Smooth muscle cell (in vitro differentiated cells): ENCODE measurements around the gene S100G. TPM values are rescaled to one million over a fixed set of nuclear protein-coding genes. Genes with fewer than 3 reads are reported as not detected.

Experiments
- DNase-seq: peaks from one replicate; lab custom pipeline; 2025; ENCODE audit not compliant: unreplicated experiment; lab: John Stamatoyannopoulos, UW
- H2AFZ ChIP-seq: fragments of 200-600 bp; sonication (generic); 2 replicates; pipeline ENCODE4 v1.6.0; 2016; ENCODE audit warnings: antibody characterized with exemption, low read depth, mild to moderate bottlenecking
- H3F3A ChIP-seq: fragments of 200-600 bp; sonication (generic); 2 replicates; pipeline ENCODE4 v1.6.0; 2017; ENCODE audit warnings: antibody characterized with exemption, low read depth
- H3K27ac ChIP-seq: fragments of 200-600 bp; sonication (generic); 2 replicates; pipeline ENCODE4 v1.5.1; 2016; ENCODE audit warnings: low read depth, mild to moderate bottlenecking
- H3K27me3 ChIP-seq: fragments of 200-600 bp; sonication (generic); 2 replicates; pipeline ENCODE4 v1.6.1; 2016; ENCODE audit warnings: low read depth, mild to moderate bottlenecking
- H3K36me3 ChIP-seq: fragments of 200-600 bp; sonication (generic); 2 replicates; pipeline ENCODE4 v1.5.1; 2016; ENCODE audit warnings: low read depth
- H3K4me1 ChIP-seq: fragments of 200-600 bp; sonication (generic); 2 replicates; pipeline ENCODE4 v1.5.1; 2016; ENCODE audit warnings: low read depth
- H3K4me2 ChIP-seq: fragments of 200-600 bp; sonication (generic); 2 replicates; pipeline ENCODE4 v1.6.0; 2016; ENCODE audit warnings: mild to moderate bottlenecking
- H3K4me3 ChIP-seq: fragments of 200-600 bp; sonication (generic); 2 replicates; pipeline ENCODE4 v1.5.1; 2016; ENCODE audit warnings: mild to moderate bottlenecking
- H3K79me2 ChIP-seq: fragments of 200-600 bp; sonication (generic); 2 replicates; pipeline ENCODE4 v1.6.0; 2016; ENCODE audit warnings: low read depth, mild to moderate bottlenecking
- H3K9ac ChIP-seq: fragments of 200-600 bp; sonication (generic); 2 replicates; pipeline ENCODE4 v1.6.0; 2016; ENCODE audit warnings: low read depth
- H3K9me3 ChIP-seq: fragments of 200-600 bp; sonication (generic); replicated peaks from 2 replicates; pipeline ENCODE4 v1.5.1; 2016; ENCODE audit warnings: low read depth
- H4K20me1 ChIP-seq: fragments of 200-600 bp; sonication (generic); 2 replicates; pipeline ENCODE4 v1.6.0; 2016; ENCODE audit warnings: low read depth
- WGBS: methylation state at CpG from one replicate; pipeline ENCODE4 v1.1.7; 2016; ENCODE audit warnings: low lambda C conversion rate; 5-methylcytosine and 5-hydroxymethylcytosine counted together
- polyA plus RNA-seq: library from polyadenylated mRNA; unstranded; fragments of >200 nt; fragmentation: Nextera tagmentation; extraction: Ambion mirVana; gene quantifications from 2 replicates; pipeline ENCODE4 v1.2.1, GENCODE V29; 2016
- total RNA-seq: library from RNA; depleted of rRNA; stranded (reverse); fragments of >200 nt; gene quantifications from 2 replicates; pipeline ENCODE4 v1.2.3, GENCODE V29; 2014
- TF ChIP-seq, protein P1 (sequence below): fragments of 200-600 bp; sonication (generic); IDR thresholded peaks from 2 replicates; pipeline ENCODE4 v1.5.1; 2017; ENCODE audit warnings: borderline replicate concordance, mild to moderate bottlenecking, antibody characterized with exemption; ENCODE audit not compliant: insufficient read depth, poor library complexity, severe bottlenecking

Gene S100G
- total and polyA plus RNA-seq, 2 experiments from 2014 or later, result not detected

DNA sequence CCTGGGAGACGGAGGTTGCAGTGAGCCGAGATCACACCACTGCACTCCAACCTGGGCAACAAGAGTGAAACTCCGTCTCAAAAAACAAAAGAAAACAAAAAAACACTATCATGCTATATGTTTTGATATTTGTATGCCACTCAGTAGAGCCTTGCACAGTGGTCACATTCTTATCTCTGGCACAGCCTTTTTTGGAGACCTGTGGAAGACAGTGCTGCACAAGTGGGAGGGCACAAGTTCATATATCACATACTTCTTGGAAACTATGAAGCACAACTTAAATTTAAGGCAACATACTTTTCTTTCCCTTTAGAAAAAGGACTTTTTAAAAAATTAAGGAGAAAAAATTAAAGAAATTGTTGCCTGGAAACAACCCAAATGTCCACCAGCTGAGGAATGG, 14.4 kb upstream of the S100G start:
- no peak overlapping the region for H2AFZ ChIP-seq

DNA sequence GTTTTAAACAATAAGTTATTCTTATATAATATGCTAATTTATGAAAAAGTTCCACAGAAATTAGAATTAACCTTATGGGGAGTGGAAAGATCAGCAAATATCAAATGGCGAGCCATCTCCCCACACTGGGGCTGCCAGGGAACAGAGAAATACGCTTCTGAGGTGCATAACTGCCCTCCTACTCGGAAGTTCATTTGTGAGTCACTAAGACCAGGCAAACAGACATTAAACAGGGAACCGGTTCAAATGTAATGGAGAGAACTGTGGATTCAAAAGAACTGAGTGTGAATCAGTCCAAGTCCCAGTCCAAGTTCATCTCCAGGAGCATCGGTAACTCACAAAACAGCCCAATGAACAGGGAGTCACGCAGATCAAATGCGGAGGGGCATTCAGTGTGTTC, 11.4 kb upstream of the S100G start:
- no peak for DNase-seq
- H3K27ac ChIP-seq, result no peak overlapping the region
- no peak overlapping the region for H3K4me3 ChIP-seq
- no peaks in the 10 kb centered on the region for H3K36me3 ChIP-seq
- no peak overlapping the region for H3K9ac ChIP-seq
- TF ChIP-seq, protein P1, sequence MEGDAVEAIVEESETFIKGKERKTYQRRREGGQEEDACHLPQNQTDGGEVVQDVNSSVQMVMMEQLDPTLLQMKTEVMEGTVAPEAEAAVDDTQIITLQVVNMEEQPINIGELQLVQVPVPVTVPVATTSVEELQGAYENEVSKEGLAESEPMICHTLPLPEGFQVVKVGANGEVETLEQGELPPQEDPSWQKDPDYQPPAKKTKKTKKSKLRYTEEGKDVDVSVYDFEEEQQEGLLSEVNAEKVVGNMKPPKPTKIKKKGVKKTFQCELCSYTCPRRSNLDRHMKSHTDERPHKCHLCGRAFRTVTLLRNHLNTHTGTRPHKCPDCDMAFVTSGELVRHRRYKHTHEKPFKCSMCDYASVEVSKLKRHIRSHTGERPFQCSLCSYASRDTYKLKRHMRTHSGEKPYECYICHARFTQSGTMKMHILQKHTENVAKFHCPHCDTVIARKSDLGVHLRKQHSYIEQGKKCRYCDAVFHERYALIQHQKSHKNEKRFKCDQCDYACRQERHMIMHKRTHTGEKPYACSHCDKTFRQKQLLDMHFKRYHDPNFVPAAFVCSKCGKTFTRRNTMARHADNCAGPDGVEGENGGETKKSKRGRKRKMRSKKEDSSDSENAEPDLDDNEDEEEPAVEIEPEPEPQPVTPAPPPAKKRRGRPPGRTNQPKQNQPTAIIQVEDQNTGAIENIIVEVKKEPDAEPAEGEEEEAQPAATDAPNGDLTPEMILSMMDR, result no peak
- H3K79me2 ChIP-seq, result no peaks in the 10 kb centered on the region
- H3K4me1 ChIP-seq, result no peaks in the 10 kb centered on the region
- H3K4me2 ChIP-seq, result no peak overlapping the region
- H3F3A ChIP-seq, result peaks cover under 1% of the 10 kb centered on the region
- 81% methylated on average over 7 of the region's 7 CpGs for WGBS
- H3K9me3 ChIP-seq, result no peaks in the 10 kb centered on the region
- H2AFZ ChIP-seq, result no peak overlapping the region
- no peaks in the 10 kb centered on the region for H4K20me1 ChIP-seq
- no peaks in the 10 kb centered on the region for H3K27me3 ChIP-seq

More for the DNA sequence above, 14.4 kb upstream of the S100G start:
- Histone ChIP-seq H3K9me3 (no peaks in the 10 kb centered on the region), H4K20me1 (no peaks in the 10 kb centered on the region), H3K4me1 (no peaks in the 10 kb centered on the region), H3K36me3 (no peaks in the 10 kb centered on the region), H3F3A (peaks cover 11% of the 10 kb centered on the region), H3K27me3 (no peaks in the 10 kb centered on the region), H3K9ac (no peak overlapping the region), H3K4me2 (no peak overlapping the region), H3K4me3 (no peak overlapping the region), H3K79me2 (no peaks in the 10 kb centered on the region), H3K27ac (no peak overlapping the region)
- DNase-seq, result no peak
- WGBS, result 97% methylated on average over 3 of the region's 3 CpGs
- TF ChIP-seq, protein P1, result no peak

DNA sequence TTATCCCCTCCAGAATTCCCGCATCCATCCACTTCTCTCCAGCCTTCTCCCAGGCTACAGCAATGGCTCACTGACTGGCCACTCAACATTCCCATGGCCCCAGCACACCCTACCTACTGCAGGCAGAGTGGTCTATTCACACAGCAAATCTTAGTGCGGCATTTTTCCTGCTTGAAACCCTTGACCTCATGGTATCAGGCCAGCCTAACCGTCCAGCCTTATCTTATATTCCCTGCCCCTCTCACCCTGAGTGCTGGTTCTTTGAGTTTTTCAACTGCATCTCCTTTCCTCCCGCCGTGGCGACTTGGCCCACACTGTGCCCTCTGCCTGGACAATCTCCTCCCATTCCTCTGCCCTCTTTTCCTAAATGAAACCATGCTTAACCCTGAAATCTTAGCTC, 10.0 kb upstream of the S100G start:
- WGBS, result 94% methylated on average over 6 of the region's 6 CpGs

DNA sequence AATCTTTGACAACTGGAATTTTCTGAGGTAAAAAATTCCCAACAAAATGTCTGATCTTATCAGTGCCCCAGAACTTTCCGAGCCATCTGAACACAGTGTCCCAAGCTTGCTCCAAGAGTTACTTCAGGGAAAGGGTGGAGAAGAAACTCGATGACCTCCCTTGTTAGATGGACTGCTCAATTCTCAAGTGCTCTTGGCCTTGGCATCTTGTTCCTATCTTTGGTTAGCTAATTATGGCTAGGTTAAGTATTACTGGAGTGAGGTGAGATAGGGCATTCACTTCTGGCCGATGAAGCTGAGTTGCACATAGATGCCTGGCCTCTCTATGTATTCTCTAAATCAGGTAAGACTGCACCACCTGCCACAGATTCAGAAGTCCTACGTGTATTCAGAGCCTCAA, 9.1 kb upstream of the S100G start:
- no peak overlapping the region for H3K9ac ChIP-seq
- WGBS, result 99% methylated on average over 4 of the region's 4 CpGs
- no peaks in the 10 kb centered on the region for H3K27me3 ChIP-seq
- no peak overlapping the region for H3K4me3 ChIP-seq
- H3F3A ChIP-seq, result no peaks in the 10 kb centered on the region
- no peak for DNase-seq
- H3K4me1 ChIP-seq, result no peaks in the 10 kb centered on the region
- H3K79me2 ChIP-seq, result no peaks in the 10 kb centered on the region
- H2AFZ ChIP-seq, result no peak overlapping the region
- no peaks in the 10 kb centered on the region for H4K20me1 ChIP-seq
- H3K9me3 ChIP-seq, result no peaks in the 10 kb centered on the region
- H3K4me2 ChIP-seq, result no peak overlapping the region
- no peaks in the 10 kb centered on the region for H3K36me3 ChIP-seq
- TF ChIP-seq, protein P1, result no peak
- H3K27ac ChIP-seq, result no peak overlapping the region

More for the DNA sequence above, 10.0 kb upstream of the S100G start:
- no peaks in the 10 kb centered on the region for H3K36me3 ChIP-seq
- no peaks in the 10 kb centered on the region for H3K4me1 ChIP-seq
- no peak overlapping the region for H3K9ac ChIP-seq
- no peak for DNase-seq
- H2AFZ ChIP-seq, result no peak overlapping the region
- H3K9me3 ChIP-seq, result no peaks in the 10 kb centered on the region
- H3K4me3 ChIP-seq, result no peak overlapping the region
- H3K27ac ChIP-seq, result no peak overlapping the region
- no peaks in the 10 kb centered on the region for H3K79me2 ChIP-seq
- no peak overlapping the region for H3K4me2 ChIP-seq
- no peaks in the 10 kb centered on the region for H3F3A ChIP-seq
- H4K20me1 ChIP-seq, result no peaks in the 10 kb centered on the region
- no peaks in the 10 kb centered on the region for H3K27me3 ChIP-seq
- TF ChIP-seq, protein P1, result no peak
